B cell (primary cell): ENCODE measurements around the gene MRPS22. TPM values are rescaled to one million over a fixed set of nuclear protein-coding genes. Genes with fewer than 3 reads are reported as not detected.
"Not testable (repeated sequence)": the region's sequence is repeated elsewhere in the genome, so short reads cannot be mapped to it uniquely, and the experiment has no call there.

ENCODE experiments used
- ATAC-seq: fragments of 200-7000 bp; cut with Tn5 transposase; one replicate; pipeline ENCODE4 v1.10.0; 2021; ENCODE audit warnings: low read depth, mild to moderate bottlenecking, moderate number of reproducible peaks, moderate library complexity
- CTCF ChIA-PET: fragments of 350-600 bp; sonication (Branson Sonifier 250); formaldehyde crosslinking; loops from one replicate; lab custom pipeline; 2021; ENCODE audit warnings: antibody characterized with exemption, inconsistent platforms; lab: Charles Lee
- POLR2A ChIA-PET: fragments of 350-600 bp; sonication (Branson Sonifier 250); formaldehyde crosslinking; loops from one replicate; lab custom pipeline; 2021; ENCODE audit warnings: antibody characterized with exemption; lab: Charles Lee
- DNase-seq: peaks from one replicate; pipeline ENCODE4 v3.0.0; 2013
- H2AFZ ChIP-seq: 2 replicates; pipeline ENCODE4 v1.6.1; 2012; ENCODE audit warnings: mild to moderate bottlenecking, low read depth, low read length; ENCODE audit not compliant: insufficient read depth, poor library complexity, severe bottlenecking
- H3K27ac ChIP-seq, 2 donors: 1 replicate in 1 of 2; 2 replicates in 1 of 2; pipeline ENCODE4 v1.5.1; 2012 to 2013; ENCODE audit warnings: low read length in 2 of 2, mild to moderate bottlenecking in 2 of 2, moderate library complexity in 1 of 2
- H3K27me3 ChIP-seq, 4 experiments: fragments of 200-600 bp in 1 of 4; sonication (generic) in 1 of 4; replicated peaks in 1 of 4; 1 replicate in 2 of 4; 2 replicates in 2 of 4; pipeline versions ENCODE4 v1.6.1 to v1.7.0; 2013 to 2016; ENCODE audit warnings: low read length in 3 of 4, mild to moderate bottlenecking in 2 of 4, mixed read lengths in 1 of 4, moderate library complexity in 1 of 4; ENCODE audit not compliant: insufficient read depth in 4 of 4, control insufficient read depth in 3 of 4; ENCODE audit errors: control extremely low read depth in 1 of 4
- H3K36me3 ChIP-seq, 2 experiments: replicated peaks in 1 of 2; 1 replicate in 1 of 2; 2 replicates in 1 of 2; pipeline versions ENCODE4 v1.6.1 to v1.7.1; 2013; ENCODE audit warnings: low read length in 1 of 2; ENCODE audit not compliant: insufficient read depth in 2 of 2, control insufficient read depth in 1 of 2; ENCODE audit errors: control extremely low read depth in 1 of 2, extremely low read depth in 1 of 2
- H3K4me1 ChIP-seq, 2 donors: fragments of 200-600 bp in 1 of 2; sonication (generic) in 1 of 2; 1 replicate in 1 of 2; 2 replicates in 1 of 2; pipeline versions ENCODE4 v1.5.1 to v1.6.1; 2013 to 2017; ENCODE audit warnings: low read length in 2 of 2; ENCODE audit not compliant: control insufficient read depth in 2 of 2, insufficient read depth in 2 of 2
- H3K4me2 ChIP-seq: replicated peaks from 2 replicates; pipeline ENCODE3; 2012; ENCODE audit warnings: mild to moderate bottlenecking, low read depth, low read length; ENCODE audit not compliant: poor library complexity, severe bottlenecking
- H3K4me3 ChIP-seq, 5 experiments: fragments of 200-600 bp in 1 of 5; sonication (generic) in 1 of 5; 1 replicate in 3 of 5; 2 replicates in 2 of 5; pipeline versions ENCODE4 v1.5.1 to v1.7.0; 2011 to 2016; ENCODE audit warnings: low read length in 4 of 5, mild to moderate bottlenecking in 4 of 5, low read depth in 2 of 5, control low read depth in 1 of 5, moderate library complexity in 1 of 5; ENCODE audit not compliant: insufficient read depth in 1 of 5; ENCODE audit errors: control extremely low read depth in 1 of 5, extremely low read depth in 1 of 5
- H3K79me2 ChIP-seq: fragments of 200-600 bp; sonication (generic); one replicate; pipeline ENCODE4 v1.6.0; 2016; ENCODE audit warnings: low read length; ENCODE audit not compliant: control insufficient read depth, insufficient read depth
- H3K9ac ChIP-seq: fragments of 200-600 bp; sonication (generic); 2 replicates; pipeline ENCODE4 v1.6.1; 2017; ENCODE audit warnings: mild to moderate bottlenecking, low read length, moderate library complexity
- H3K9me3 ChIP-seq, 3 donors: one replicate each; pipeline versions ENCODE4 v1.6.1 to v1.7.1; 2013; ENCODE audit warnings: low read length in 2 of 3; ENCODE audit not compliant: control insufficient read depth in 2 of 3, insufficient read depth in 1 of 3; ENCODE audit errors: control extremely low read depth in 1 of 3
- H4K20me1 ChIP-seq: 2 replicates; pipeline ENCODE4 v1.6.0; 2012; ENCODE audit warnings: mild to moderate bottlenecking, low read length; ENCODE audit not compliant: insufficient read depth, control insufficient read depth, poor library complexity, severe bottlenecking
- H3K27ac Mint-ChIP-seq: one replicate; pipeline ENCODE4 v1.8.0; 2021; ENCODE audit warnings: mixed read lengths
- H3K27me3 Mint-ChIP-seq: one replicate; pipeline ENCODE4 v1.8.0; 2021; ENCODE audit warnings: mixed read lengths
- H3K4me1 Mint-ChIP-seq: one replicate; pipeline ENCODE4 v1.8.0; 2021; ENCODE audit warnings: mixed read lengths
- H3K4me3 Mint-ChIP-seq: one replicate; pipeline ENCODE4 v1.8.0; 2021; ENCODE audit warnings: mixed read lengths
- H3K9me3 Mint-ChIP-seq: one replicate; pipeline ENCODE4 v1.8.0; 2022; ENCODE audit warnings: mixed read lengths; ENCODE audit not compliant: insufficient read depth
- EZH2 ChIP-seq: IDR thresholded peaks from 2 replicates; pipeline ENCODE4 v1.6.1; 2012; ENCODE audit warnings: borderline replicate concordance, low read depth, mild to moderate bottlenecking, moderate library complexity, low read length; ENCODE audit not compliant: insufficient read depth, poor library complexity, severe bottlenecking
- WGBS: methylation state at CpG from one replicate; pipeline ENCODE4 v1.1.5; 2013; ENCODE audit warnings: missing lambda C conversion rate; ENCODE audit not compliant: insufficient coverage; 5-methylcytosine and 5-hydroxymethylcytosine counted together
- intact Hi-C: fragments of 100-400 bp; cut with micrococcal nuclease; formaldehyde crosslinking; loops from one replicate; pipeline ENCODE4 v1.10.0; 2022
- polyA plus RNA-seq: library from polyadenylated mRNA; depleted of rRNA; stranded (reverse); fragments of >200 nt; gene quantifications from 2 replicates; pipeline ENCODE4 v1.2.3, GENCODE V29; 2012
- total RNA-seq, 2 donors: library from RNA; stranded (reverse); fragments of 120-200 nt in 1 of 2; gene quantifications; 1 replicate in 1 of 2; 2 replicates in 1 of 2; pipeline versions ENCODE4 v1.2.3 to v1.2.4, GENCODE V29; 2013 to 2022
- TF ChIP-seq, protein P1 (sequence below): fragments of 200-600 bp; IDR thresholded peaks from one replicate; pipeline ENCODE4 v1.8.0; 2022; ENCODE audit warnings: antibody characterized with exemption, mild to moderate bottlenecking

Gene MRPS22
- total and polyA plus RNA-seq, 2 donors (not counting 1 experiment from before 2014, with no cell fraction given): 19.1 to 32.5 TPM

DNA sequence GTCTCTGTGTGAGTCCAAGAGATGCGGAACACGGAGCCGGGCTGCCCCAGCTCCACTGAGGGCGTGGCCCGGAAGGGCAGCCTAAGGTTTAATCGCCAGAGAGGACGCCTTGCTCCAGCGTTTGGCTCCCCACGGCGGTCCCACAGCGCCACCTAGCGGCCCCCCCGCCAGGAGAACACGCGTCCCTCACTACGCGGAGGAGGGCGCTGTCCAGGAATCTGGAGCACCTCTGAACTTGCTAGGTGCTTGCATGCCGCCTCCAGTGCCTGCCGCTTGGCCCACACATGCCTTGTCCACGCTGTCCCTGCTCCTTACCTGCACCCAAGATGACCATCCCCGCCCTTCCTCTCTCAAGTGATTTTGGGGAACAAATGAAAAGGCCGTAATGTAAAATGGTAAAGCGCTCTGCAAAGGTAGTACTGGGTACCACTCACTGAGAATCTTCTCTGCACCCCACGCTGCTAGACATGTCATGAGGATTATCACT lies 14.4 kb upstream of the MRPS22 start:
- Histone ChIP-seq H3K36me3 (no peaks in the 10 kb centered on the region), H3K4me2 (peak overlapping the region; percentile 73), H3K4me3 (peak overlapping the region in 4 of 5 experiments; percentile 11 to 47 (median 21)), H4K20me1 (no peaks in the 10 kb centered on the region), H3K4me1 (peaks cover 8 to 10% of the 10 kb centered on the region in 2 donors), H3K9ac (peak overlapping the region; percentile 42), H2AFZ (peak overlapping the region; percentile 78), H3K9me3 (no peaks in the 10 kb centered on the region), H3K27ac (no peak overlapping the region), H3K27me3 (peaks cover 0 to 22% (median 16%) of the 10 kb centered on the region in 4 experiments), H3K79me2 (no peaks in the 10 kb centered on the region)
- POLR2A ChIA-PET: no interaction called here
- Mint-ChIP-seq H3K9me3 (no peaks in the 10 kb centered on the region), H3K4me1 (peaks cover 12% of the 10 kb centered on the region), H3K27ac (no peak overlapping the region), H3K4me3 (peak overlapping the region; percentile 77), H3K27me3 (peaks cover 35% of the 10 kb centered on the region)
- peak; percentile 93 for ATAC-seq
- intact Hi-C loops: no loop called here
- DNase-seq: peak; percentile 79
- TF ChIP-seq, protein P1, sequence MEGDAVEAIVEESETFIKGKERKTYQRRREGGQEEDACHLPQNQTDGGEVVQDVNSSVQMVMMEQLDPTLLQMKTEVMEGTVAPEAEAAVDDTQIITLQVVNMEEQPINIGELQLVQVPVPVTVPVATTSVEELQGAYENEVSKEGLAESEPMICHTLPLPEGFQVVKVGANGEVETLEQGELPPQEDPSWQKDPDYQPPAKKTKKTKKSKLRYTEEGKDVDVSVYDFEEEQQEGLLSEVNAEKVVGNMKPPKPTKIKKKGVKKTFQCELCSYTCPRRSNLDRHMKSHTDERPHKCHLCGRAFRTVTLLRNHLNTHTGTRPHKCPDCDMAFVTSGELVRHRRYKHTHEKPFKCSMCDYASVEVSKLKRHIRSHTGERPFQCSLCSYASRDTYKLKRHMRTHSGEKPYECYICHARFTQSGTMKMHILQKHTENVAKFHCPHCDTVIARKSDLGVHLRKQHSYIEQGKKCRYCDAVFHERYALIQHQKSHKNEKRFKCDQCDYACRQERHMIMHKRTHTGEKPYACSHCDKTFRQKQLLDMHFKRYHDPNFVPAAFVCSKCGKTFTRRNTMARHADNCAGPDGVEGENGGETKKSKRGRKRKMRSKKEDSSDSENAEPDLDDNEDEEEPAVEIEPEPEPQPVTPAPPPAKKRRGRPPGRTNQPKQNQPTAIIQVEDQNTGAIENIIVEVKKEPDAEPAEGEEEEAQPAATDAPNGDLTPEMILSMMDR: peak; percentile 94
- TF ChIP-seq EZH2: no peak
- CTCF ChIA-PET: interaction anchor here (0.8 to 2.1 kb wide), 4 partner anchors 10 to 395 kb away, joined by 3 to 9 read pairs (median 6); no protein-coding TSS in a partner anchor
- WGBS: 1% methylated on average over 20 of the region's 25 CpGs

DNA sequence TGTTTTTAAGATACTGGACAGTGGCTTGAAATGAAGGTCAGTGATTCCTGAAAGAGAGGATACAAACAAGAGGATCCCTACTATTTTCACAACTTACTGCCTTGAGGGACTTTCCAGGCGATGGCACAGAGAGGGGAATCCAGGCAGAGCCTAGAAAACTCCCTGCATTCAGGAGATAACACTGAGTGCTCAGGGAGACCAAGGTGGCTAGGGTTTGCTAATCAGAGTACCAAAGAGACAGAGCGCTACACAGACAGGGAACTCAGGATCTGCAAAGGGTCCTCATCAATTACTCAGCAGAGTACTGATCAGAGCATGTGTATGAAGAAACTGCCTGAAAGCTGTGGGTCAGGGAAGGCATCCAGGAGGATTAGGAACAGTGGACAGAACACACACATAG lies 11.7 kb upstream of the MRPS22 start:
- Histone ChIP-seq H3K36me3 (no peaks in the 10 kb centered on the region), H3K9ac (no peak overlapping the region), H3K27ac (no peak overlapping the region), H3K79me2 (no peaks in the 10 kb centered on the region), H3K4me2 (no peak overlapping the region), H3K27me3 (peaks cover 0 to 22% (median 16%) of the 10 kb centered on the region in 4 experiments), H3K9me3 (no peaks in the 10 kb centered on the region), H3K4me3 (no peak overlapping the region), H2AFZ (no peak overlapping the region), H3K4me1 (peaks cover 8 to 10% of the 10 kb centered on the region in 2 donors), H4K20me1 (no peaks in the 10 kb centered on the region)
- Mint-ChIP-seq H3K27me3 (peaks cover 35% of the 10 kb centered on the region), H3K27ac (no peak overlapping the region), H3K4me1 (peaks cover 12% of the 10 kb centered on the region), H3K4me3 (no peak overlapping the region), H3K9me3 (no peaks in the 10 kb centered on the region)
- 80% methylated on average over 2 of the region's 2 CpGs for whole genome bisulfite sequencing
- CTCF ChIA-PET: no interaction called here
- DNase-seq: no peak
- POLR2A ChIA-PET: no interaction called here
- intact Hi-C loops: no loop called here
- no peak for ATAC-seq
- TF ChIP-seq, protein P1: no peak
- TF ChIP-seq EZH2: no peak

DNA sequence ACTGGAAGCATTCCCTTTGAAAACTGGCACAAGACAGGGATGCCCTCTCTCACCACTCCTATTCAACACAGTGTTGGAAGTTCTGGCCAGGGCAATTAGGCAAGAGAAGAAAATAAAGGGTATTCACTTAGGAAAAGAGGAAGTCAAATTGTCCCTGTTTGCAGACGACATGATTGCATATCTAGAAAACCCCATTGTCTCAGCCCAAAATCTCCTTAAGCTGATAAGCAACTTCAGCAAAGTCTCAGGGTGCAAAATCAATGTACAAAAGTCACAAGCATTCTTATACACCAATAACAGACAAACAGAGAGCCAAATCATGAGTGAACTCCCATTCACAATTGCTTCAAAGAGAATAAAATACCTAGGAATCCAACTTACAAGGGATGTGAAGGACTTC lies 9.1 kb upstream of the MRPS22 start:
- peaks cover 0 to 21% (median 11%) of the 10 kb centered on the region in 4 experiments for H3K27me3 ChIP-seq
- H3K36me3 ChIP-seq, H3K4me1 ChIP-seq, H3K9me3 ChIP-seq, H2AFZ ChIP-seq, ATAC-seq, DNase-seq, H3K4me3 Mint-ChIP-seq, H3K9ac ChIP-seq, H3K4me1 Mint-ChIP-seq, H4K20me1 ChIP-seq, intact Hi-C loops, H3K4me2 ChIP-seq, POLR2A ChIA-PET, H3K27ac ChIP-seq, H3K9me3 Mint-ChIP-seq, H3K27ac Mint-ChIP-seq, H3K79me2 ChIP-seq, H3K4me3 ChIP-seq, CTCF ChIA-PET: not testable (repeated sequence)
- no CpG with 5 or more reads among the region's 1 CpG for WGBS
- H3K27me3 Mint-ChIP-seq: peaks cover 42% of the 10 kb centered on the region
